CD4-positive, CD25-positive, alpha-beta regulatory T cell (primary cell): ENCODE measurements around the gene ARHGEF28. TPM values are rescaled to one million over a fixed set of nuclear protein-coding genes. Genes with fewer than 3 reads are reported as not detected.
A peak's percentile ranks its signal among the peaks of the same experiment; 100 is the strongest.

Source experiments
- ATAC-seq, 2 donors: fragments of 150-1000 bp; cut with Tn5 transposase; one replicate each; pipeline ENCODE4 v1.10.0; 2021; ENCODE audit warnings: low read depth in 2 of 2, moderate number of reproducible peaks in 2 of 2, moderate library complexity in 1 of 2
- DNase-seq, 3 donors: peaks; one replicate each; pipeline versions ENCODE4 v3.0.0 to v3.0.0-alpha.2; 2012 to 2022; ENCODE audit warnings: mixed read lengths in 1 of 3
- H3K27ac ChIP-seq: one replicate; pipeline ENCODE4 v1.7.0; 2013; ENCODE audit warnings: mild to moderate bottlenecking, low read length; ENCODE audit not compliant: insufficient read depth, poor library complexity, severe bottlenecking
- H3K27me3 ChIP-seq: one replicate; pipeline ENCODE4 v1.7.0; 2013; ENCODE audit warnings: low read length; ENCODE audit not compliant: control insufficient read depth, insufficient read depth
- H3K36me3 ChIP-seq: one replicate; pipeline ENCODE4 v1.7.0; 2013; ENCODE audit warnings: mild to moderate bottlenecking, low read length, moderate library complexity; ENCODE audit not compliant: control insufficient read depth, insufficient read depth
- H3K4me1 ChIP-seq: 2 replicates; pipeline ENCODE4 v1.7.0; 2013; ENCODE audit warnings: mild to moderate bottlenecking, low read length; ENCODE audit not compliant: insufficient read depth, control insufficient read depth, poor library complexity, severe bottlenecking
- H3K4me3 ChIP-seq: one replicate; pipeline ENCODE4 v1.7.0; 2013; ENCODE audit warnings: low read depth, mild to moderate bottlenecking, low read length, moderate library complexity
- H3K9me3 ChIP-seq, 2 experiments: 1 replicate in 1 of 2; 2 replicates in 1 of 2; pipeline ENCODE4 v1.7.0; 2013; ENCODE audit warnings: low read length in 2 of 2, mild to moderate bottlenecking in 1 of 2, moderate library complexity in 1 of 2; ENCODE audit not compliant: control insufficient read depth in 2 of 2
- H3K27ac Mint-ChIP-seq, 3 donors: one replicate each; pipeline ENCODE4 v1.8.0; 2020 to 2022; ENCODE audit warnings: mild to moderate bottlenecking in 3 of 3, mixed read lengths in 3 of 3, moderate library complexity in 2 of 3
- H3K27me3 Mint-ChIP-seq: one replicate; pipeline ENCODE4 v1.8.0; 2022; ENCODE audit warnings: mild to moderate bottlenecking, mixed read lengths
- H3K36me3 Mint-ChIP-seq: one replicate; pipeline ENCODE4 v1.8.0; 2020; ENCODE audit warnings: mixed read lengths
- H3K4me1 Mint-ChIP-seq, 4 donors: one replicate each; pipeline ENCODE4 v1.8.0; 2020 to 2022; ENCODE audit warnings: mixed read lengths in 4 of 4, mild to moderate bottlenecking in 1 of 4
- H3K4me3 Mint-ChIP-seq, 4 donors: one replicate each; pipeline ENCODE4 v1.8.0; 2020 to 2022; ENCODE audit warnings: mild to moderate bottlenecking in 4 of 4, mixed read lengths in 4 of 4, moderate library complexity in 3 of 4
- H3K9me3 Mint-ChIP-seq, 7 donors: one replicate each; pipeline ENCODE4 v1.8.0; 2020 to 2022; ENCODE audit warnings: mixed read lengths in 7 of 7, mild to moderate bottlenecking in 3 of 7, moderate library complexity in 2 of 7
- polyA plus RNA-seq, 4 donors: library from polyadenylated mRNA; unstranded; fragments of 300-500 nt; fragmentation: Illumina TruSeq; gene quantifications; one replicate each; pipeline ENCODE4 v1.2.3, GENCODE V29; 2021
- total RNA-seq: library from RNA; stranded (reverse); gene quantifications from one replicate; pipeline ENCODE4 v1.2.3, GENCODE V29; 2022

ARHGEF28 gene
- total RNA-seq: not detected
- polyA plus RNA-seq: not detected

GRCh38 chr5:73625944-73626811, at the start of gene ARHGEF28:
Gene ARHGEF28, plus strand, starts transcription at chr5:73626196. Its CDS starts 58,656 bp downstream, at chr5:73684852.
- Histone ChIP-seq H3K27me3 (peaks cover 38% of the 10 kb centered on the region), H3K27ac (no peak within 1 kb of the TSS), H3K4me3 (no peak within 1 kb of the TSS), H3K4me1 (peaks cover 13% of the 10 kb centered on the region), H3K9me3 (no peaks in the 10 kb centered on the region), H3K36me3 (no peaks in the 10 kb centered on the region)
- ATAC-seq: peak; percentile 34 to 50
- Mint-ChIP-seq H3K27me3 (peaks cover 40% of the 10 kb centered on the region), H3K36me3 (no peaks in the 10 kb centered on the region), H3K9me3 (peaks cover 0 to 2% (median 0%) of the 10 kb centered on the region in 7 donors), H3K4me1 (peaks cover 0 to 5% (median 1%) of the 10 kb centered on the region in 4 donors), H3K4me3 (peak within 1 kb of the TSS; percentile 27 to 65 (median 46)), H3K27ac (no peak within 1 kb of the TSS)
- peak in 1 of 3 donors; percentile 23 for DNase-seq

- H3K4me1 ChIP-seq: no peaks in the 10 kb centered on the region
- no peak overlapping the region for H3K4me3 Mint-ChIP-seq
- DNase-seq: no peak
- H3K27me3 ChIP-seq: no peaks in the 10 kb centered on the region
- H3K27ac ChIP-seq: no peak overlapping the region
- no peaks in the 10 kb centered on the region for H3K27me3 Mint-ChIP-seq
- no peaks in the 10 kb centered on the region for H3K9me3 Mint-ChIP-seq
- H3K36me3 ChIP-seq: peaks cover 39% of the 10 kb centered on the region
- peaks cover 28% of the 10 kb centered on the region for H3K36me3 Mint-ChIP-seq
- no peak for ATAC-seq
- no peak overlapping the region for H3K27ac Mint-ChIP-seq
- no peak overlapping the region for H3K4me3 ChIP-seq
- peaks cover 0 to 2% (median under 1%) of the 10 kb centered on the region in 4 donors for H3K4me1 Mint-ChIP-seq
- H3K9me3 ChIP-seq: no peaks in the 10 kb centered on the region
These were observed 43.5 kb upstream of the ARHGEF28 start for GRCh38 chr5:73582285-73583145.

GRCh38 chr5:73587923-73588322, 38.1 kb upstream of the ARHGEF28 start:
- Histone ChIP-seq H3K27me3 (no peaks in the 10 kb centered on the region), H3K9me3 (no peaks in the 10 kb centered on the region), H3K36me3 (no peaks in the 10 kb centered on the region), H3K4me1 (no peaks in the 10 kb centered on the region), H3K4me3 (no peak overlapping the region), H3K27ac (no peak overlapping the region)
- DNase-seq: no peak
- H3K4me1 Mint-ChIP-seq: no peaks in the 10 kb centered on the region
- ATAC-seq: no peak
- no peaks in the 10 kb centered on the region for H3K9me3 Mint-ChIP-seq
- H3K27me3 Mint-ChIP-seq: peaks cover 4% of the 10 kb centered on the region
- no peak overlapping the region for H3K4me3 Mint-ChIP-seq
- H3K27ac Mint-ChIP-seq: no peak overlapping the region
- H3K36me3 Mint-ChIP-seq: no peaks in the 10 kb centered on the region

- H3K36me3 Mint-ChIP-seq: no peaks in the 10 kb centered on the region
- peak; percentile 58 to 62 for ATAC-seq
- no peaks in the 10 kb centered on the region for H3K4me1 Mint-ChIP-seq
- H3K4me1 ChIP-seq: no peaks in the 10 kb centered on the region
- H3K9me3 ChIP-seq: no peaks in the 10 kb centered on the region
- no peak overlapping the region for H3K27ac Mint-ChIP-seq
- H3K9me3 Mint-ChIP-seq: no peaks in the 10 kb centered on the region
- peak; percentile 42 to 84 (median 66) for DNase-seq
- no peak overlapping the region for H3K27ac ChIP-seq
- H3K4me3 ChIP-seq: no peak overlapping the region
- no peaks in the 10 kb centered on the region for H3K36me3 ChIP-seq
- no peak overlapping the region for H3K4me3 Mint-ChIP-seq
- peaks cover 4% of the 10 kb centered on the region for H3K27me3 Mint-ChIP-seq
- no peaks in the 10 kb centered on the region for H3K27me3 ChIP-seq
These were observed 34.8 kb upstream of the ARHGEF28 start for GRCh38 chr5:73591102-73591695.

GRCh38 chr5:73591698-73592501, 34.1 kb upstream of the ARHGEF28 start:
- Mint-ChIP-seq H3K4me3 (no peak overlapping the region), H3K9me3 (no peaks in the 10 kb centered on the region), H3K4me1 (no peaks in the 10 kb centered on the region), H3K27me3 (peaks cover 4% of the 10 kb centered on the region), H3K27ac (no peak overlapping the region), H3K36me3 (no peaks in the 10 kb centered on the region)
- Histone ChIP-seq H3K36me3 (no peaks in the 10 kb centered on the region), H3K4me1 (no peaks in the 10 kb centered on the region), H3K27ac (no peak overlapping the region), H3K27me3 (no peaks in the 10 kb centered on the region), H3K9me3 (no peaks in the 10 kb centered on the region), H3K4me3 (no peak overlapping the region)
- ATAC-seq (no peak), DNase-seq (no peak)

GRCh38 chr5:73592551-73592950, 33.4 kb upstream of the ARHGEF28 start:
- Mint-ChIP-seq H3K27ac (no peak overlapping the region), H3K4me3 (no peak overlapping the region), H3K9me3 (no peaks in the 10 kb centered on the region), H3K36me3 (no peaks in the 10 kb centered on the region), H3K27me3 (peaks cover 4% of the 10 kb centered on the region), H3K4me1 (no peaks in the 10 kb centered on the region)
- H3K9me3 ChIP-seq: no peaks in the 10 kb centered on the region
- no peak for ATAC-seq
- H3K36me3 ChIP-seq: no peaks in the 10 kb centered on the region
- no peak overlapping the region for H3K4me3 ChIP-seq
- H3K4me1 ChIP-seq: no peaks in the 10 kb centered on the region
- no peak overlapping the region for H3K27ac ChIP-seq
- no peak for DNase-seq
- H3K27me3 ChIP-seq: no peaks in the 10 kb centered on the region
